ENCODE data around the gene PLB1.

The PLB1 gene

GRCh38 chr2:28666496-28667184, 170.8 kb downstream of the PLB1 start:
- peak; percentile 46 to 74 for DNase-seq (ENCODE audit: low read depth in 2 of 2)
- TF ChIP-seq, protein P1, sequence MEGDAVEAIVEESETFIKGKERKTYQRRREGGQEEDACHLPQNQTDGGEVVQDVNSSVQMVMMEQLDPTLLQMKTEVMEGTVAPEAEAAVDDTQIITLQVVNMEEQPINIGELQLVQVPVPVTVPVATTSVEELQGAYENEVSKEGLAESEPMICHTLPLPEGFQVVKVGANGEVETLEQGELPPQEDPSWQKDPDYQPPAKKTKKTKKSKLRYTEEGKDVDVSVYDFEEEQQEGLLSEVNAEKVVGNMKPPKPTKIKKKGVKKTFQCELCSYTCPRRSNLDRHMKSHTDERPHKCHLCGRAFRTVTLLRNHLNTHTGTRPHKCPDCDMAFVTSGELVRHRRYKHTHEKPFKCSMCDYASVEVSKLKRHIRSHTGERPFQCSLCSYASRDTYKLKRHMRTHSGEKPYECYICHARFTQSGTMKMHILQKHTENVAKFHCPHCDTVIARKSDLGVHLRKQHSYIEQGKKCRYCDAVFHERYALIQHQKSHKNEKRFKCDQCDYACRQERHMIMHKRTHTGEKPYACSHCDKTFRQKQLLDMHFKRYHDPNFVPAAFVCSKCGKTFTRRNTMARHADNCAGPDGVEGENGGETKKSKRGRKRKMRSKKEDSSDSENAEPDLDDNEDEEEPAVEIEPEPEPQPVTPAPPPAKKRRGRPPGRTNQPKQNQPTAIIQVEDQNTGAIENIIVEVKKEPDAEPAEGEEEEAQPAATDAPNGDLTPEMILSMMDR (IDR thresholded peaks at IDR 0.05; ENCODE audit: low read depth, low read length): no peak
- no peak overlapping the region for H3K4me3 ChIP-seq (replicated peaks in 1 of 2; ENCODE audit: low read depth in 2 of 2, low read length in 2 of 2)

DNA sequence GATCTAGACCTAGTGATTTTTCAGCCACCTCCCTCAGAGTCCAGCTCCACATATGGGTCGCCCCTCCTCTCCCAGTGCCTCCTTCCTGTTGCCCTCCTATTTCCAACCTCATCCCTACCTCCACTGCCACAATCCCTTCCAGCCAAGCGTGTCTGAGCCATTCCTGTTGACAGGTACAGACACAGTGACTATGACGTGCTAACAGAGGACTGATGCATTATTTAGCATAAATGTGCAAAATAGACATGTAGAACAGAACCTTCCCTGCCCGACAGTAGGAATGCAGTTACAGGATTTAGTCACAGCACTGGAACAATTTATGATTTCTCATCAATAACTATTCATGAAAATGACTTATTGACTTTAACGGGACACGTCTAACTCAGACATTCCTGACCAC, 171.4 kb downstream of the PLB1 start:
- no peak for DNase-seq (ENCODE audit: low read depth in 2 of 2)
- H3K4me3 ChIP-seq (replicated peaks in 1 of 2; ENCODE audit: low read depth in 2 of 2, low read length in 2 of 2): no peak overlapping the region
- TF ChIP-seq, protein P1 (IDR thresholded peaks at IDR 0.05; ENCODE audit: low read depth, low read length): no peak

GRCh38 chr2:28668106-28668814, 172.4 kb downstream of the PLB1 start:
- H3K4me3 ChIP-seq (replicated peaks in 1 of 2; ENCODE audit: low read depth in 2 of 2, low read length in 2 of 2): no peak overlapping the region
- DNase-seq (ENCODE audit: low read depth in 2 of 2): no peak
- TF ChIP-seq, protein P1 (IDR thresholded peaks at IDR 0.05; ENCODE audit: low read depth, low read length): no peak

DNA sequence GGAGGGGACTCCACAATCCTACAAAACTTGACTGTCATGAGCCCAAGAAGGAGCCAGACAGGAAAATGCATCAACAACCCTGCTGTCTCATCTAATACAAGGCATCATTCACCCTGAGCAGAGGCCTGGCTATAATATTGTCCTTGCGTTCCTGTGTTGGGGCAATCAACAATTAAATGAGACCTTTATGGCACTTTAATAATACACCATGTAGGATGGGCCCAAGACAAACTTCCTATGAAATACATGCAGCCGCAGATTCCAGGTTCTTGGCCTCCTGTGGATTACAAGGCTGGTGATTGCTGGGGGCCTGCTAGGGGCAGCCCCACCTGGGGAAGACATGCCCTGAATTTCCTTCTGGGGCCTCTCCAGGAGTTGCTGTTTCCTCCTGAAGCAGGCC, 173.0 kb downstream of the PLB1 start:
- no peak for DNase-seq (ENCODE audit: low read depth in 2 of 2)
- no peak overlapping the region for H3K4me3 ChIP-seq (replicated peaks in 1 of 2; ENCODE audit: low read depth in 2 of 2, low read length in 2 of 2)
- TF ChIP-seq, protein P1 (IDR thresholded peaks at IDR 0.05; ENCODE audit: low read depth, low read length): no peak

DNA sequence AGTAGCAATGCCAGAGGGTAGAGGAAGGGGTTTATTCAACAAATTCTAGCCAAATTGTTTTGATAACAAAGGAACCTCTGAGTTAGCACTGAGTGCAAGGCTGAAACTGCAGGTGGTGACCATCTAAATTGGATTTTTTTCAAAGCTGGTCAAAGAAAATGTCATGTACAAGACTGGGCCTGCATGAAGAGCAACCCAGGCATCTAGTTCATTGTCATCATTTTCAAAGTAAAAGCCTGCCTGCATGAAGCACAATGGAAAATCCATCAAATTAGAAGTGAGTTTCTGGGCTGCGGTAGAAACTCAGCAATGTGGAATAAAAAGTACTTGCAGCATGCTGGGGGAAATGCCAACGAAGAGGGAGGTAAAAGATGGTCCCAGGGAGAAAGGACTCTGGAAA, 175.0 kb downstream of the PLB1 start:
- no peak overlapping the region for H3K4me3 ChIP-seq (replicated peaks in 1 of 2; ENCODE audit: low read depth in 2 of 2, low read length in 2 of 2)
- DNase-seq (ENCODE audit: low read depth in 2 of 2): no peak
- TF ChIP-seq, protein P1 (IDR thresholded peaks at IDR 0.05; ENCODE audit: low read depth, low read length): no peak

- no peak overlapping the region for H3K4me3 ChIP-seq (replicated peaks in 1 of 2; ENCODE audit: low read depth in 2 of 2, low read length in 2 of 2)
- DNase-seq (ENCODE audit: low read depth in 2 of 2): no peak
- TF ChIP-seq, protein P1 (IDR thresholded peaks at IDR 0.05; ENCODE audit: low read depth, low read length): no peak
Observed at GRCh38 chr2:28673338-28673737, 177.5 kb downstream of the PLB1 start.
